Adrenal gland (tissue), 12 donors: ENCODE results near the gene ZNF653. TPM values are rescaled to one million over a fixed set of nuclear protein-coding genes. Genes with fewer than 3 reads are reported as not detected.

ENCODE experiments used
- DNase-seq, 7 donors: peaks; one replicate each; pipeline ENCODE4 v3.0.0-alpha.2; 2019 to 2020
- H3K27ac ChIP-seq, 5 donors: fragments of 200-600 bp; sonication (generic) in 4 of 5; 1 replicate in 3 of 5; 2 replicates in 2 of 5; pipeline versions ENCODE4 v1.5.1 to v1.8.0; 2016 to 2020; ENCODE audit warnings: mild to moderate bottlenecking in 1 of 5
- H3K27me3 ChIP-seq: fragments of 200-600 bp; 2 replicates; pipeline ENCODE4 v1.8.0; 2021
- H3K36me3 ChIP-seq, 2 donors: fragments of 200-600 bp; replicated peaks in 1 of 2; 1 replicate in 1 of 2; 2 replicates in 1 of 2; pipeline versions ENCODE4 v1.5.1 to v1.8.0; 2018 to 2022
- H3K4me1 ChIP-seq, 2 donors: fragments of 200-600 bp; replicated peaks in 1 of 2; 1 replicate in 1 of 2; 2 replicates in 1 of 2; pipeline versions ENCODE4 v1.5.1 to v1.8.0; 2018 to 2021
- H3K4me3 ChIP-seq, 4 donors: fragments of 200-600 bp; sonication (generic) in 3 of 4; one replicate each; pipeline ENCODE4 v1.5.1; 2016 to 2018
- H3K9me3 ChIP-seq, 3 donors: fragments of 200-600 bp; sonication (generic) in 1 of 3; replicated peaks in 1 of 3; 1 replicate in 2 of 3; 2 replicates in 1 of 3; pipeline versions ENCODE4 v1.5.1 to v1.8.0; 2016 to 2021
- CTCF ChIP-seq, 6 experiments: fragments of 450-650 bp in 4 of 6; fragments of 200-600 bp in 2 of 6; sonication (generic) in 1 of 6; IDR thresholded peaks; 1 replicate in 5 of 6; 2 replicates in 1 of 6; pipeline versions ENCODE4 v1.5.1 to v1.8.0; 2016 to 2021; ENCODE audit warnings: antibody characterized with exemption in 6 of 6, mild to moderate bottlenecking in 2 of 6, moderate library complexity in 1 of 6
- POLR2A ChIP-seq, 2 donors: fragments of 450-650 bp; IDR thresholded peaks; one replicate each; pipeline ENCODE4 v1.6.1; 2017; ENCODE audit warnings: antibody characterized with exemption in 2 of 2, mild to moderate bottlenecking in 2 of 2, moderate library complexity in 1 of 2
- WGBS, 4 donors: extraction: QIAGEN DNeasy Blood & Tissue Kit in 2 of 4; methylation state at CpG; one replicate each; pipeline versions ENCODE4 v1.1.5 to v1.1.7; 2013 to 2017; 5-methylcytosine and 5-hydroxymethylcytosine counted together
- intact Hi-C, 2 donors: fragments of 100-400 bp; cut with DNase I; formaldehyde crosslinking; loops; one replicate each; pipeline versions ENCODE4 v1.14.1 to v1.15.0; 2022 to 2023
- polyA plus RNA-seq, 3 donors: library from polyadenylated mRNA; stranded (reverse); fragments of 200-250 nt in 2 of 3; fragments of 350-450 nt in 1 of 3; fragmentation: Illumina TruSeq in 1 of 3; extraction: RNeasy Lipid Tissue Mini Kit (QIAGEN cat#74804) in 1 of 3; gene quantifications; one replicate each; pipeline ENCODE4 v1.2.3, GENCODE V29; 2013 to 2014
- total RNA-seq, 9 donors: library from RNA; depleted of rRNA in 4 of 9; stranded (reverse); fragments of >200 nt in 4 of 9; fragments of 120-200 nt in 1 of 9; fragmentation: NEBNext Ultra II Directional in 1 of 9; extraction: Animal tissue kit (Norgen Biotek cat#: 25700) in 1 of 9; gene quantifications; one replicate each; pipeline versions ENCODE4 v1.1.0 to v1.2.4, GENCODE V29; 2013 to 2023
- donor health status: healthy with polysubstance abuse.
- donor health status: Bipolar disorder and iron deficiency.
- donor health status: DM: yes; HTN: yes; CAD: no.
- donor health status: DM: no; HTN: no; CAD: no.
- donor health status: DM: no; HTN: no; CAD: no.
- donor health status: DM: yes; HTN: yes; CAD: no.

ZNF653 gene
- total and polyA plus RNA-seq, 12 donors: 4.2 to 37.7 (median 11.7) TPM

GRCh38 chr19:11507370-11508078 lies 1.9 kb upstream of the ZNF653 start:
- no peak overlapping the region for H3K4me3 ChIP-seq
- WGBS, 4 donors: 89 to 94% (median 93%) methylated on average over 15 to 18 of the region's 18 CpGs
- no peaks in the 10 kb centered on the region for H3K9me3 ChIP-seq
- TF ChIP-seq POLR2A (IDR thresholded peaks at IDR 0.05) (no peak), CTCF (IDR thresholded peaks at IDR 0.05) (no peak)
- H3K27ac ChIP-seq: no peak overlapping the region
- intact Hi-C loops: no loop called here
- H3K27me3 ChIP-seq: no peaks in the 10 kb centered on the region
- peaks cover 0 to 6% of the 10 kb centered on the region in 2 donors for H3K36me3 ChIP-seq
- H3K4me1 ChIP-seq: peaks cover 5 to 12% of the 10 kb centered on the region in 2 donors
- DNase-seq: no peak

GRCh38 chr19:11506967-11507366 lies 1.3 kb upstream of the ZNF653 start:
- intact Hi-C loops: no loop called here
- 88 to 95% (median 90%) methylated on average over 6 of the region's 6 CpGs for WGBS, 4 donors
- no peak overlapping the region for H3K27ac ChIP-seq
- H3K36me3 ChIP-seq: peaks cover 0 to under 1% of the 10 kb centered on the region in 2 donors
- H3K27me3 ChIP-seq: no peaks in the 10 kb centered on the region
- no peak for DNase-seq
- TF ChIP-seq CTCF (IDR thresholded peaks at IDR 0.05): no peak
- no peak for TF ChIP-seq POLR2A (IDR thresholded peaks at IDR 0.05)
- H3K4me3 ChIP-seq: no peak overlapping the region
- H3K9me3 ChIP-seq: no peaks in the 10 kb centered on the region
- H3K4me1 ChIP-seq: peaks cover 5 to 12% of the 10 kb centered on the region in 2 donors

- peak overlapping the region in 3 of 4 donors; percentile 61 to 87 (median 82) for H3K4me3 ChIP-seq
- no peaks in the 10 kb centered on the region for H3K9me3 ChIP-seq
- DNase-seq: peak in 2 of 7 donors; percentile 32 to 47
- no peaks in the 10 kb centered on the region for H3K36me3 ChIP-seq
- H3K4me1 ChIP-seq: peaks cover 5 to 12% of the 10 kb centered on the region in 2 donors
- 26 to 56% (median 38%) methylated on average over 6 to 20 of the region's 20 CpGs for WGBS, 4 donors
- no peak for TF ChIP-seq POLR2A (IDR thresholded peaks at IDR 0.05)
- no peak for TF ChIP-seq CTCF (IDR thresholded peaks at IDR 0.05)
- intact Hi-C loops: no loop called here
- H3K27ac ChIP-seq: peak overlapping the region in 4 of 5 donors; percentile 90 to 94 (median 90)
- H3K27me3 ChIP-seq: no peaks in the 10 kb centered on the region
Observed at GRCh38 chr19:11506101-11506555, 489 bp upstream of the ZNF653 start.

GRCh38 chr19:11505032-11505503 lies 571 bp downstream of the ZNF653 start:
- intact Hi-C loops: no loop called here
- TF ChIP-seq CTCF (IDR thresholded peaks at IDR 0.05) (no peak), POLR2A (IDR thresholded peaks at IDR 0.05) (no peak)
- DNase-seq: peak; percentile 97 to 98 (median 97)

More at GRCh38 chr19:11505032-11505503, 571 bp downstream of the ZNF653 start:
- WGBS, 4 donors: 0% methylated on average over 1 to 32 of the region's 33 CpGs; no CpG with 5 or more reads in 1 of the 4 donors
- H3K9me3 ChIP-seq: no peaks in the 10 kb centered on the region
- H3K27me3 ChIP-seq: no peaks in the 10 kb centered on the region
- peak overlapping the region; percentile 28 to 87 (median 72) for H3K4me3 ChIP-seq
- peaks cover 5 to 12% of the 10 kb centered on the region in 2 donors for H3K4me1 ChIP-seq
- H3K27ac ChIP-seq: peak overlapping the region; percentile 67 to 94 (median 90)
- H3K36me3 ChIP-seq: no peaks in the 10 kb centered on the region
